Prostate gland (tissue), 2 donors: ENCODE measurements around the gene VRK3.

Experiments
- POLR2A ChIP-seq: fragments of 450-650 bp; IDR thresholded peaks from one replicate; pipeline ENCODE4 v1.6.1; 2016; ENCODE audit warnings: antibody characterized with exemption, mild to moderate bottlenecking
- POLR2AphosphoS5 ChIP-seq: sonication (generic); formaldehyde crosslinking; IDR thresholded peaks from one replicate; pipeline ENCODE4 v1.6.1; 2017; ENCODE audit warnings: antibody characterized with exemption
- TF ChIP-seq, protein P1 (sequence below), 4 experiments: fragments of 200-600 bp in 2 of 4; fragments of 450-650 bp in 2 of 4; sonication (generic) in 2 of 4; IDR thresholded peaks; 1 replicate in 3 of 4; 2 replicates in 1 of 4; pipeline ENCODE4 v1.5.1; 2016 to 2019; ENCODE audit warnings: antibody characterized with exemption in 4 of 4, mild to moderate bottlenecking in 2 of 4, moderate library complexity in 2 of 4

DNA sequence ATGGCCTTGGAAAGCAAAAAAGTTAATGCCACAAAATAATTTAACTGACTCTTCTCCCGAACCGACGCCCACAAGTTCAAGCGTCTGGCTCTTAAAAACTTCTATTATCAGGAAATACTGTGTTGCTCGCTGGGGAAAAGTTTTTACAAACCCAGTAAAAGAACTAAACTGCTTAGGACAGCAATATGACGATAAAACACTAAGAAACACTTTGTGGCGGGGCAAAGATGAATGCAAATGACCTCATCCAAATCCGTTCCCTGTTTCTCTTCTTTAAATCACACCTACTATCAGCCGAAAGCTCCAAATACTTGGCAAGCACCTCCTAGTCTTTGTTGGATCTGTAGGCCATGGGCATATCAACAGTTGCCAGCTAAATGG is 69.1 kb downstream of the VRK3 start:
- TF ChIP-seq, protein P1, sequence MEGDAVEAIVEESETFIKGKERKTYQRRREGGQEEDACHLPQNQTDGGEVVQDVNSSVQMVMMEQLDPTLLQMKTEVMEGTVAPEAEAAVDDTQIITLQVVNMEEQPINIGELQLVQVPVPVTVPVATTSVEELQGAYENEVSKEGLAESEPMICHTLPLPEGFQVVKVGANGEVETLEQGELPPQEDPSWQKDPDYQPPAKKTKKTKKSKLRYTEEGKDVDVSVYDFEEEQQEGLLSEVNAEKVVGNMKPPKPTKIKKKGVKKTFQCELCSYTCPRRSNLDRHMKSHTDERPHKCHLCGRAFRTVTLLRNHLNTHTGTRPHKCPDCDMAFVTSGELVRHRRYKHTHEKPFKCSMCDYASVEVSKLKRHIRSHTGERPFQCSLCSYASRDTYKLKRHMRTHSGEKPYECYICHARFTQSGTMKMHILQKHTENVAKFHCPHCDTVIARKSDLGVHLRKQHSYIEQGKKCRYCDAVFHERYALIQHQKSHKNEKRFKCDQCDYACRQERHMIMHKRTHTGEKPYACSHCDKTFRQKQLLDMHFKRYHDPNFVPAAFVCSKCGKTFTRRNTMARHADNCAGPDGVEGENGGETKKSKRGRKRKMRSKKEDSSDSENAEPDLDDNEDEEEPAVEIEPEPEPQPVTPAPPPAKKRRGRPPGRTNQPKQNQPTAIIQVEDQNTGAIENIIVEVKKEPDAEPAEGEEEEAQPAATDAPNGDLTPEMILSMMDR (IDR thresholded peaks at IDR 0.05) = no peak
- TF ChIP-seq POLR2A (no peak), POLR2AphosphoS5 (no peak)
